ENCODE data around the gene USP31.

Gene USP31

GRCh38 chr16:23035240-23035639 is 114.0 kb downstream of the USP31 start:
- intact Hi-C loops (cut with micrococcal nuclease) = no loop called here

GRCh38 chr16:23031508-23032098 is 117.6 kb downstream of the USP31 start:
- Mint-ChIP-seq H3K27me3 (peaks cover 5% of the 10 kb centered on the region), H3K4me1 (ENCODE audit: low read depth) (no peaks in the 10 kb centered on the region), H3K4me3 (no peak overlapping the region)

More at GRCh38 chr16:23035240-23035639, 114.0 kb downstream of the USP31 start:
- Mint-ChIP-seq H3K36me3 (ENCODE audit: low read depth) (no peaks in the 10 kb centered on the region), H3K27ac (no peak overlapping the region), H3K4me3 (no peak overlapping the region), H3K9me3 (peaks cover 18% of the 10 kb centered on the region), H3K4me1 (ENCODE audit: low read depth) (no peaks in the 10 kb centered on the region), H3K27me3 (peaks cover 4% of the 10 kb centered on the region)

GRCh38 chr16:23029733-23030420 is 119.4 kb downstream of the USP31 start:
- Mint-ChIP-seq H3K4me1 (ENCODE audit: low read depth) (no peaks in the 10 kb centered on the region), H3K4me3 (no peak overlapping the region), H3K27ac (no peak overlapping the region), H3K27me3 (peaks cover 5% of the 10 kb centered on the region), H3K9me3 (peaks cover 18% of the 10 kb centered on the region), H3K36me3 (ENCODE audit: low read depth) (no peaks in the 10 kb centered on the region)
- intact Hi-C loops (cut with micrococcal nuclease) = no loop called here

More at GRCh38 chr16:23031508-23032098, 117.6 kb downstream of the USP31 start:
- Mint-ChIP-seq H3K27ac (no peak overlapping the region), H3K9me3 (peaks cover 18% of the 10 kb centered on the region), H3K36me3 (ENCODE audit: low read depth) (no peaks in the 10 kb centered on the region)
- intact Hi-C loops (cut with micrococcal nuclease) = no loop called here

- peaks cover under 1% of the 10 kb centered on the region for H3K9me3 Mint-ChIP-seq
- no peak overlapping the region for H3K4me3 Mint-ChIP-seq
- intact Hi-C loops (cut with micrococcal nuclease) = no loop called here
- H3K27me3 Mint-ChIP-seq = peaks cover 5% of the 10 kb centered on the region
- H3K4me1 Mint-ChIP-seq (ENCODE audit: low read depth) = no peaks in the 10 kb centered on the region
- H3K27ac Mint-ChIP-seq = no peak overlapping the region
- H3K36me3 Mint-ChIP-seq (ENCODE audit: low read depth) = no peaks in the 10 kb centered on the region
Observed at GRCh38 chr16:23027386-23027785, 121.9 kb downstream of the USP31 start.

GRCh38 chr16:23026784-23027362 is 122.4 kb downstream of the USP31 start:
- H3K9me3 Mint-ChIP-seq = no peaks in the 10 kb centered on the region
- no peak overlapping the region for H3K4me3 Mint-ChIP-seq
- H3K4me1 Mint-ChIP-seq (ENCODE audit: low read depth) = no peaks in the 10 kb centered on the region
- peaks cover 5% of the 10 kb centered on the region for H3K27me3 Mint-ChIP-seq
- intact Hi-C loops (cut with micrococcal nuclease) = no loop called here
- no peaks in the 10 kb centered on the region for H3K36me3 Mint-ChIP-seq (ENCODE audit: low read depth)
- H3K27ac Mint-ChIP-seq = no peak overlapping the region

GRCh38 chr16:23025692-23026307 is 123.5 kb downstream of the USP31 start:
- no peaks in the 10 kb centered on the region for H3K36me3 Mint-ChIP-seq (ENCODE audit: low read depth)
- H3K9me3 Mint-ChIP-seq = no peaks in the 10 kb centered on the region
- intact Hi-C loops (cut with micrococcal nuclease) = no loop called here
- H3K27ac Mint-ChIP-seq = no peak overlapping the region
- no peaks in the 10 kb centered on the region for H3K4me1 Mint-ChIP-seq (ENCODE audit: low read depth)
- peaks cover 2% of the 10 kb centered on the region for H3K27me3 Mint-ChIP-seq
- H3K4me3 Mint-ChIP-seq = no peak overlapping the region

- no peaks in the 10 kb centered on the region for H3K4me1 Mint-ChIP-seq (ENCODE audit: low read depth)
- no peaks in the 10 kb centered on the region for H3K27me3 Mint-ChIP-seq
- H3K36me3 Mint-ChIP-seq (ENCODE audit: low read depth) = no peaks in the 10 kb centered on the region
- H3K4me3 Mint-ChIP-seq = no peak overlapping the region
- H3K9me3 Mint-ChIP-seq = peaks cover 8% of the 10 kb centered on the region
- intact Hi-C loops (cut with micrococcal nuclease) = no loop called here
- no peak overlapping the region for H3K27ac Mint-ChIP-seq
Observed at GRCh38 chr16:23024044-23024443, 125.2 kb downstream of the USP31 start.

GRCh38 chr16:23020084-23020483 is 129.2 kb downstream of the USP31 start:
- Mint-ChIP-seq H3K27me3 (peaks cover 3% of the 10 kb centered on the region), H3K27ac (no peak overlapping the region), H3K4me3 (no peak overlapping the region), H3K36me3 (ENCODE audit: low read depth) (no peaks in the 10 kb centered on the region), H3K9me3 (peaks cover 8% of the 10 kb centered on the region), H3K4me1 (ENCODE audit: low read depth) (no peaks in the 10 kb centered on the region)
- intact Hi-C loops (cut with micrococcal nuclease) = no loop called here

GRCh38 chr16:23016368-23016767 is 132.9 kb downstream of the USP31 start:
- H3K36me3 Mint-ChIP-seq (ENCODE audit: low read depth) = no peaks in the 10 kb centered on the region
- H3K4me3 Mint-ChIP-seq = no peak overlapping the region
- no peak overlapping the region for H3K27ac Mint-ChIP-seq
- H3K4me1 Mint-ChIP-seq (ENCODE audit: low read depth) = peaks cover 5% of the 10 kb centered on the region
- H3K27me3 Mint-ChIP-seq = peaks cover 3% of the 10 kb centered on the region
- intact Hi-C loops (cut with micrococcal nuclease) = no loop called here
- H3K9me3 Mint-ChIP-seq = peaks cover 8% of the 10 kb centered on the region

- Mint-ChIP-seq H3K4me1 (ENCODE audit: low read depth) (peaks cover 5% of the 10 kb centered on the region), H3K27me3 (peaks cover 3% of the 10 kb centered on the region), H3K9me3 (peaks cover 8% of the 10 kb centered on the region), H3K27ac (no peak overlapping the region), H3K36me3 (ENCODE audit: low read depth) (no peaks in the 10 kb centered on the region), H3K4me3 (no peak overlapping the region)
- intact Hi-C loops (cut with micrococcal nuclease) = no loop called here
Observed at GRCh38 chr16:23015580-23015979, 133.7 kb downstream of the USP31 start.

- intact Hi-C loops (cut with micrococcal nuclease) = no loop called here
- H3K9me3 Mint-ChIP-seq = no peaks in the 10 kb centered on the region
- H3K4me1 Mint-ChIP-seq (ENCODE audit: low read depth) = peaks cover 5% of the 10 kb centered on the region
- no peaks in the 10 kb centered on the region for H3K36me3 Mint-ChIP-seq (ENCODE audit: low read depth)
- H3K4me3 Mint-ChIP-seq = no peak overlapping the region
- H3K27ac Mint-ChIP-seq = no peak overlapping the region
- peaks cover 5% of the 10 kb centered on the region for H3K27me3 Mint-ChIP-seq
Observed at GRCh38 chr16:23014592-23014991, 134.7 kb downstream of the USP31 start.

Data from dendritic cell treated with granulocyte-macrophage colony-stimulating factor and Interleukin-4, amounts not matched to agents 40 ng/mL and 50 ng/mL, for 4 days (primary cell).